Measurements from ENCODE around the gene TMEM185B. TPM values are rescaled to one million over a fixed set of nuclear protein-coding genes. Genes with fewer than 3 reads are reported as not detected.

The TMEM185B gene
- total and polyA plus RNA-seq, 2 experiments from 2014 or later: 32.3 to 40.6 TPM

DNA sequence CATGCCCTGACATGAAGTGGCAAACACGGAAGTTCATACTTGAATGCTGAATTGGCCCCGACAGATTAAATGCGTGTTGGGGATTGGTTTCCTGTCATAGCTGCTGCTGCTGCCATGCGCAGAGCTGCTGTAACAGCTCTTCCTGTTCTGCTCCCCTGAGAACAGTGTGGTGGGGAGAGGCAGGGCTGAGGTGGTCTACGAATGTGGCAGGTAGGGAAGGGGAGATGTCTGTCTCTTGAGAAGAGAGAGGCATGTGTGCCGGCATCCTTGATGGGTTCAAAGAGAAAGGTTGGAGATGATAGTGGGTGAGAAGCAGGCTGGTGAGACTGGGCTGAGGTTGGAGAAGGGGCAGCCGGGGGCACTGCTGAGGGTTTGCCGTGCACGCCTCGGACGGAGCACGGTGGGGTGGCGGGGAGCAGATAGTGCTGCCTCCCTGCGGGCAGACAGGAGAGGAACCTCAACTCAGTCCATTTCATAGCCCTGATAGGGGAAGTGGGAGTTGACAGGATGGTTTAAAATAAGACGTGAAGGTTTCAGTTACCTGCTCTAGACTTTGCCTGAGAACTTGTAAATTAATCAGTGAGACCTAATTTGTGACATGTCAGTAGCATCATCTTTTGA lies 46.1 kb downstream of the TMEM185B start:
- Histone ChIP-seq H4K20me1 (ENCODE audit: insufficient read depth) (no peaks in the 10 kb centered on the region), H2AFZ (no peak overlapping the region), H3K9me2 (ENCODE audit: insufficient read depth) (no peaks in the 10 kb centered on the region), H3K79me2 (ENCODE audit: insufficient read depth) (no peaks in the 10 kb centered on the region), H3K4me3 (no peak overlapping the region), H3F3A (ENCODE audit: insufficient read depth) (no peaks in the 10 kb centered on the region), H3K36me3 (ENCODE audit: low read depth) (no peaks in the 10 kb centered on the region), H3K4me1 (ENCODE audit: insufficient read depth) (no peaks in the 10 kb centered on the region), H3K27me3 (replicated peaks; ENCODE audit: insufficient read depth) (no peaks in the 10 kb centered on the region), H3K9ac (no peak overlapping the region), H3K27ac (no peak overlapping the region), H3K9me3 (ENCODE audit: low read depth) (no peaks in the 10 kb centered on the region), H3K4me2 (ENCODE audit: unreplicated experiment) (no peak overlapping the region)
- DNase-seq: no peak
- TF ChIP-seq EZH2phosphoT487 (IDR thresholded peaks at IDR 0.05; ENCODE audit: insufficient read depth, low read depth) (no peak), EZH2 (IDR thresholded peaks at IDR 0.05; ENCODE audit: insufficient read depth, poor library complexity, severe bottlenecking) (no peak)
- 86 to 90% methylated on average over 14 to 15 of the region's 15 CpGs for WGBS, 2 experiments (ENCODE audit: low coverage in 1 of 2, low lambda C conversion rate in 2 of 2, missing lambda C conversion rate in 2 of 2)
- in situ Hi-C loops (cut with MboI): no loop called here

DNA sequence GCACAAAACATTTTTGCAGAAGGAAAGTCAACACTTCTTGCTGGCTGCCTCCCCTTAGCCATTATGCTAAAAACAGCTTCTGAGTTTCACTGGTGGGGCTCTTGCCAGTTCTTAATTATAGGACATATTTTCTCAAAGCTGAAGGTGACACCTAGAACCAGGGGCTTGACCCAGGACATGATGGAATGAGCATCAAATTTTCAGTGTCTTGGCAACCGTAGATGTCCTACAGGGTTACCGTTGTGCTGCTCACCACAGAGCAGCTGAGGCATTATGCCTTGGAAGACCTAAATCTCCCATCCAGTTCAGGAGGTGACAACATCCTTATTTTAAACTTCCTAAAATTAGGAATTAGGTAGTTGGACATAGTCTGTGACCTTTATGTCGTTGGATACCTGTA lies 46.7 kb downstream of the TMEM185B start:
- Histone ChIP-seq H3K27me3 (replicated peaks; ENCODE audit: insufficient read depth) (no peaks in the 10 kb centered on the region), H3K9me3 (ENCODE audit: low read depth) (no peaks in the 10 kb centered on the region), H2AFZ (no peak overlapping the region), H3K4me1 (ENCODE audit: insufficient read depth) (no peaks in the 10 kb centered on the region), H3F3A (ENCODE audit: insufficient read depth) (no peaks in the 10 kb centered on the region), H3K4me3 (no peak overlapping the region), H3K27ac (no peak overlapping the region), H3K9ac (no peak overlapping the region), H4K20me1 (ENCODE audit: insufficient read depth) (no peaks in the 10 kb centered on the region), H3K9me2 (ENCODE audit: insufficient read depth) (no peaks in the 10 kb centered on the region), H3K79me2 (ENCODE audit: insufficient read depth) (no peaks in the 10 kb centered on the region), H3K36me3 (ENCODE audit: low read depth) (no peaks in the 10 kb centered on the region), H3K4me2 (ENCODE audit: unreplicated experiment) (no peak overlapping the region)
- in situ Hi-C loops (cut with MboI): no loop called here
- no peak for DNase-seq
- 93% methylated on average over 3 of the region's 3 CpGs for WGBS, 2 experiments (ENCODE audit: low coverage in 1 of 2, low lambda C conversion rate in 2 of 2, missing lambda C conversion rate in 2 of 2)
- no peak for TF ChIP-seq EZH2phosphoT487 (IDR thresholded peaks at IDR 0.05; ENCODE audit: insufficient read depth, low read depth)
- no peak for TF ChIP-seq EZH2 (IDR thresholded peaks at IDR 0.05; ENCODE audit: insufficient read depth, poor library complexity, severe bottlenecking)

GRCh38 chr2:120174963-120175581 lies 48.1 kb downstream of the TMEM185B start:
- no peak overlapping the region for H3K27ac ChIP-seq
- H3K27me3 ChIP-seq (replicated peaks; ENCODE audit: insufficient read depth): no peaks in the 10 kb centered on the region
- peak; percentile 76 for DNase-seq
- H3K4me2 ChIP-seq (ENCODE audit: unreplicated experiment): peak overlapping the region; percentile 47
- TF ChIP-seq EZH2 (IDR thresholded peaks at IDR 0.05; ENCODE audit: insufficient read depth, poor library complexity, severe bottlenecking) (no peak), EZH2phosphoT487 (IDR thresholded peaks at IDR 0.05; ENCODE audit: insufficient read depth, low read depth) (no peak)
- 11 to 13% methylated on average over 6 of the region's 6 CpGs for WGBS, 2 experiments (ENCODE audit: low coverage in 1 of 2, low lambda C conversion rate in 2 of 2, missing lambda C conversion rate in 2 of 2)
- in situ Hi-C loops (cut with MboI): no loop called here
- H3K9me3 ChIP-seq (ENCODE audit: low read depth): no peaks in the 10 kb centered on the region
- H3K4me1 ChIP-seq (ENCODE audit: insufficient read depth): no peaks in the 10 kb centered on the region
- H3K4me3 ChIP-seq: 0 out of 2 replicates have a peak overlapping the region, but pooled peaks have one; percentile 11
- no peaks in the 10 kb centered on the region for H3K9me2 ChIP-seq (ENCODE audit: insufficient read depth)
- no peaks in the 10 kb centered on the region for H3K36me3 ChIP-seq (ENCODE audit: low read depth)
- H3K9ac ChIP-seq: no peak overlapping the region
- no peaks in the 10 kb centered on the region for H3K79me2 ChIP-seq (ENCODE audit: insufficient read depth)
- H2AFZ ChIP-seq: peak overlapping the region; percentile 64
- H4K20me1 ChIP-seq (ENCODE audit: insufficient read depth): no peaks in the 10 kb centered on the region
- no peaks in the 10 kb centered on the region for H3F3A ChIP-seq (ENCODE audit: insufficient read depth)

Small RNA genes lying within 50 kb of the gene (small RNA-seq; reads per million reads assigned to genes)
- gene MTND4LP14 (ENCODE audit: low read depth, low replicate concordance) (not detected), gene RF00019 (ENCODE audit: low read depth, low replicate concordance) (not detected)

Other genes starting within 250 kb of the TMEM185B start
- 4.0 and 6.1 TPM in 2 replicates for gene EPB41L5, start 210.3 kb downstream of the TMEM185B start, total RNA-seq (2014; rRNA removed; shearing (Covaris generic))
- 2.5 and 3.0 TPM in 2 replicates for gene EPB41L5, start 210.3 kb downstream of the TMEM185B start, polyA plus RNA-seq (2016; fragmentation: Nextera tagmentation; extraction: Ambion mirVana)
- 65.7 and 78.5 TPM in 2 replicates for gene RALB, start 29.5 kb upstream of the TMEM185B start, total RNA-seq (2014; rRNA removed; shearing (Covaris generic))
- 105 and 109 TPM in 2 replicates for gene RALB, start 29.5 kb upstream of the TMEM185B start, polyA plus RNA-seq (2016; fragmentation: Nextera tagmentation; extraction: Ambion mirVana)
- 3.4 and 5.6 TPM in 2 replicates for gene INHBB, start 122.7 kb upstream of the TMEM185B start, total RNA-seq (2014; rRNA removed; shearing (Covaris generic))
- gene INHBB, start 122.7 kb upstream of the TMEM185B start, polyA plus RNA-seq (2016; fragmentation: Nextera tagmentation; extraction: Ambion mirVana): 0.19 and 0.49 TPM in 2 replicates

Data from GM23248 (cell line).